Measurements from ENCODE around the gene FRAS1.
"Not testable (repeated sequence)": the region's sequence is repeated elsewhere in the genome, so short reads cannot be mapped to it uniquely, and the experiment has no call there.

Gene FRAS1

GRCh38 chr4:78057135-78057599 lies at the start of gene FRAS1:
TSS of gene FRAS1 (plus strand) at chr4:78057323. CDS start at chr4:78058010, 687 bp downstream.
- peak within 1 kb of the TSS; percentile 63 for H3K4me3 ChIP-seq (ENCODE audit: low read length)
- H3K27me3 ChIP-seq (ENCODE audit: insufficient read depth, low read length): no peaks in the 10 kb centered on the region
- no peaks in the 10 kb centered on the region for H3K9me3 ChIP-seq (ENCODE audit: low read length)
- H3K36me3 ChIP-seq (ENCODE audit: insufficient read depth, low read length): no peaks in the 10 kb centered on the region
- peaks cover 13% of the 10 kb centered on the region for H3K4me1 ChIP-seq (ENCODE audit: insufficient read depth, low read length)
- peak within 1 kb of the TSS; percentile 81 for H2AFZ ChIP-seq (ENCODE audit: low read depth, low read length)

DNA sequence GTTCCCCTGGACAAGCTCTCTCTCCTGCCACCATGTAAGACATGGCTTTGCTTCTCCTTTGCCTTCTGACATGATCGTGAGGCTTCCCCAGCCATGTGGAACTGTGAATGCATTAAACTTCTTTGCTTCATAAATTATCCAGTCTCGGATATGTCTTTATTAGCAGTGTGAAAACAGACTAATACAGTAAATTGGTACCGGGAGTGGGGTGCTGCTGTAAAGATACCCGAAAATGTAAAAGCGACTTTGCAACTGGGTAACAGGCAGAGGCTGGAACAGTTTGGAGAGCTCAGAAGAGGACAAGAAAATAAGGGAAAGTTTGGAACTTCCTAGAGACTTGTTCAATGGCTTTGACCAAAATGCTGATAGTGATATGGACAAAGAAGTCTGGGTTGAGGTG lies 46.1 kb upstream of the FRAS1 start:
- H3K27me3 ChIP-seq (ENCODE audit: insufficient read depth, low read length); H3K36me3 ChIP-seq (ENCODE audit: insufficient read depth, low read length); H3K4me3 ChIP-seq (ENCODE audit: low read length); H2AFZ ChIP-seq (ENCODE audit: low read depth, low read length); H3K4me1 ChIP-seq (ENCODE audit: insufficient read depth, low read length); H3K9me3 ChIP-seq (ENCODE audit: low read length): not testable (repeated sequence)

- Histone ChIP-seq H2AFZ (ENCODE audit: low read depth, low read length) (no peak overlapping the region), H3K4me3 (ENCODE audit: low read length) (no peak overlapping the region), H3K36me3 (ENCODE audit: insufficient read depth, low read length) (no peaks in the 10 kb centered on the region), H3K27me3 (ENCODE audit: insufficient read depth, low read length) (no peaks in the 10 kb centered on the region), H3K9me3 (ENCODE audit: low read length) (no peaks in the 10 kb centered on the region), H3K4me1 (ENCODE audit: insufficient read depth, low read length) (no peaks in the 10 kb centered on the region)
Measured at GRCh38 chr4:78014889-78015886, 41.9 kb upstream of the FRAS1 start.

DNA sequence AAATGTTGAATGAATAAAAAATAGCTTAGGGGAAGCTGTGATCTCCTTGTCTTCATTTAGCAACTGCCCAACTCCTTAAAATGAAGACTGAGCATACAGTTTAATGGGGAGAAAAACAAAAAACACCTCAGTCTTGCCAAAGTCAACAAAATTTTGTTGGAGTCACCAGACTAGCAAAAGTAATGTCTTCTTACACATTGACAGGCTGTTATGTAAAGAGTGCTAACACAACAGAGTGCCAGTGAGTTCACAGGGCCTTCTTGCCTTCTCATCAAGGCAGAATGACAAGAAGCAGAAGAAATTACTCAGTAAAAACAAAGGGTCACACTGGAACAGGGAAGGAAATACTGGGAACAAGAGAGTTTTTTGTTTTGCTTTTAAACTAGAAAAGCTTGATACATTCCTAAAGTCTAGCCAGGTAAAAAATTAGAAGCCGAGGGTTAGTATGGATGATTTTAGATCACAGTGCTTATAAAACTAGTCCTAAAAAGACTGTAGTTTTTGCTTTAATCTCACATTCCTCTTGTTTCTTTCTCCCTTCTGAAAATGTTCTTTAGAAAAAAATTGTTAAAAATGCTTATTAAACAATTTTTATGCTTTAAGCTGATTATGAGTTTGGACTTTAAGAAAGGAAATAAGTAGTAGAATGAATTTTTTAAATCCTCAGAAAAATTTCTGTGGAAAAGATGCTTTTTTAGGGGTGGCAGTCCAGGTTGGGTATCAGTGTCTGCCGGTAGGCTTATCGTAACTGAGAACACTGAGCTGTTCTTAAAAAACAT lies 38.7 kb upstream of the FRAS1 start:
- H3K4me1 ChIP-seq (ENCODE audit: insufficient read depth, low read length): no peaks in the 10 kb centered on the region
- H3K9me3 ChIP-seq (ENCODE audit: low read length): no peaks in the 10 kb centered on the region
- H3K4me3 ChIP-seq (ENCODE audit: low read length): no peak overlapping the region
- no peaks in the 10 kb centered on the region for H3K36me3 ChIP-seq (ENCODE audit: insufficient read depth, low read length)
- H3K27me3 ChIP-seq (ENCODE audit: insufficient read depth, low read length): no peaks in the 10 kb centered on the region
- no peak overlapping the region for H2AFZ ChIP-seq (ENCODE audit: low read depth, low read length)

GRCh38 chr4:78019414-78019813 lies 37.7 kb upstream of the FRAS1 start:
- H3K9me3 ChIP-seq (ENCODE audit: low read length): no peaks in the 10 kb centered on the region
- H3K4me3 ChIP-seq (ENCODE audit: low read length): no peak overlapping the region
- no peaks in the 10 kb centered on the region for H3K36me3 ChIP-seq (ENCODE audit: insufficient read depth, low read length)
- H3K27me3 ChIP-seq (ENCODE audit: insufficient read depth, low read length): no peaks in the 10 kb centered on the region
- no peaks in the 10 kb centered on the region for H3K4me1 ChIP-seq (ENCODE audit: insufficient read depth, low read length)
- H2AFZ ChIP-seq (ENCODE audit: low read depth, low read length): no peak overlapping the region

DNA sequence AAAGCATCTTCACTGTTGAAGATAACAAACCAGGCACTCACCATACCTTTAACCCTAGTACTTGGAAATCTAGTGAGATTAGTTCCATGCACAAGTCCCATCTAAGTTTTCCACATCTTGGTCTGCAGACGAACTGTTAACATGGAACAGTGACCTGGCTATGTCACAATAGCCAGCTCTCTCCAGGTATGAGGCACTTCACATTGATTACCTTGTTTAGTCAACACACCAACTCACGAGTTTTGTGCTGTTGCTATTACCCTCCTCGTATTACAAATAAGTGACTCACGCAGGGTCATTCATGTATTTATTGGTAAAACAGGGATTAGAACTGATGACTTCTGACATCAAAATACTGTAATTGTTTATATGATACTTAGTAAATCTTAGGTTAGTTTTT lies 36.4 kb upstream of the FRAS1 start:
- Histone ChIP-seq H3K27me3 (ENCODE audit: insufficient read depth, low read length) (no peaks in the 10 kb centered on the region), H3K4me3 (ENCODE audit: low read length) (no peak overlapping the region), H3K36me3 (ENCODE audit: insufficient read depth, low read length) (no peaks in the 10 kb centered on the region), H3K9me3 (ENCODE audit: low read length) (no peaks in the 10 kb centered on the region), H3K4me1 (ENCODE audit: insufficient read depth, low read length) (no peaks in the 10 kb centered on the region), H2AFZ (ENCODE audit: low read depth, low read length) (no peak overlapping the region)

- H3K4me1 ChIP-seq (ENCODE audit: insufficient read depth, low read length): no peaks in the 10 kb centered on the region
Measured at GRCh38 chr4:78022517-78022916, 34.6 kb upstream of the FRAS1 start.

DNA sequence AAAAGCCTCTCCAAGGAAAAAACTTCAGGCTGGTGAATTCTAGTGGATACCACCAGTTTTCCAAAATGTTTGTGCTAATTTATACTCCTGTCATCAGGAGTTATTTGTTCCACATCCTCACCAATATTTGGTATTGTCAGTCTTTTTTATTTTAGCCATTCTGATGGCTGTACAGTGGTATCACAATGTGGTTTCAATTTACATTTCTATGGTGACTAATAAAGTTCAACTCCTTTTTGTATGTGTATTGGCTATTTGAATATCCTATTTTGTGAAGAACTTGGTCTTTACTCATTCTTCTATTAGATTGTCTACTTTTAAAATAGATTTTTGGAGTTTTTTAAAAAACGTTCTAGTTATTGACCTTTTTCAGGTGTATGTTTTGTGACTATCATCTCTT lies 33.0 kb upstream of the FRAS1 start:
- no peaks in the 10 kb centered on the region for H3K27me3 ChIP-seq (ENCODE audit: insufficient read depth, low read length)
- no peak overlapping the region for H2AFZ ChIP-seq (ENCODE audit: low read depth, low read length)
- H3K4me3 ChIP-seq (ENCODE audit: low read length): no peak overlapping the region
- H3K9me3 ChIP-seq (ENCODE audit: low read length): no peaks in the 10 kb centered on the region
- H3K4me1 ChIP-seq (ENCODE audit: insufficient read depth, low read length): no peaks in the 10 kb centered on the region
- H3K36me3 ChIP-seq (ENCODE audit: insufficient read depth, low read length): no peaks in the 10 kb centered on the region

More at GRCh38 chr4:78022517-78022916, 34.6 kb upstream of the FRAS1 start:
- Histone ChIP-seq H3K36me3 (ENCODE audit: insufficient read depth, low read length) (no peaks in the 10 kb centered on the region), H2AFZ (ENCODE audit: low read depth, low read length) (no peak overlapping the region), H3K4me3 (ENCODE audit: low read length) (no peak overlapping the region), H3K27me3 (ENCODE audit: insufficient read depth, low read length) (no peaks in the 10 kb centered on the region), H3K9me3 (ENCODE audit: low read length) (no peaks in the 10 kb centered on the region)

DNA sequence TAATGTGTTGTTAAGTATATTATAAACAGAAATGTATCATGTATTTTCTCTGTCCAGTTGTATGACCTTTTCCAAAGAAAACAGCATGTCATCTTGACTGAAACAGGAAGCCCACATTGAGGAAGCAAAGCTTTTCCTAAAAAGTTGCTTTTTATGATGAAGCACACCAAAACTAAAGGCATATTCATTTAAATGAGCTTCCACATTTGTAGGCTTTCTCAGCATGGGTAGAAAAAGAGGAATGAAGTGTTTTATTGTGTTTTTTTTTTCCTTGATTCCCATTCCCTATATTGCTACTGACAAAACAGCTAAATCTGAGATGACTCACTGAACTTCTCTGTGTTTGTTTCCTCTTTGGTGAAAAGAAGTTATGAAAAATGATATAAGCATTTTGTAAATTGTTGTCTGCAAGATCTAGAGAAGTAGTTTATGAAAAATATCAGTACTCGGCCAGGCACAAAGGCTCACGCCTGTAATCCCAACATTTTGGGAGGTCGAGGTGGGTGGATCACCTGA lies 32.5 kb upstream of the FRAS1 start:
- H3K4me1 ChIP-seq (ENCODE audit: insufficient read depth, low read length): no peaks in the 10 kb centered on the region

GRCh38 chr4:78031417-78031950 lies 25.6 kb upstream of the FRAS1 start:
- H3K27me3 ChIP-seq (ENCODE audit: insufficient read depth, low read length): no peaks in the 10 kb centered on the region
- no peak overlapping the region for H2AFZ ChIP-seq (ENCODE audit: low read depth, low read length)
- peaks cover 3% of the 10 kb centered on the region for H3K9me3 ChIP-seq (ENCODE audit: low read length)
- H3K4me3 ChIP-seq (ENCODE audit: low read length): no peak overlapping the region
- no peaks in the 10 kb centered on the region for H3K4me1 ChIP-seq (ENCODE audit: insufficient read depth, low read length)
- no peaks in the 10 kb centered on the region for H3K36me3 ChIP-seq (ENCODE audit: insufficient read depth, low read length)

More for the DNA sequence above, 32.5 kb upstream of the FRAS1 start:
- Histone ChIP-seq H3K27me3 (ENCODE audit: insufficient read depth, low read length) (no peaks in the 10 kb centered on the region), H2AFZ (ENCODE audit: low read depth, low read length) (no peak overlapping the region), H3K9me3 (ENCODE audit: low read length) (no peaks in the 10 kb centered on the region), H3K36me3 (ENCODE audit: insufficient read depth, low read length) (no peaks in the 10 kb centered on the region), H3K4me3 (ENCODE audit: low read length) (no peak overlapping the region)

- H2AFZ ChIP-seq (ENCODE audit: low read depth, low read length): no peak overlapping the region
Measured at GRCh38 chr4:78032446-78032845, 24.7 kb upstream of the FRAS1 start.

DNA sequence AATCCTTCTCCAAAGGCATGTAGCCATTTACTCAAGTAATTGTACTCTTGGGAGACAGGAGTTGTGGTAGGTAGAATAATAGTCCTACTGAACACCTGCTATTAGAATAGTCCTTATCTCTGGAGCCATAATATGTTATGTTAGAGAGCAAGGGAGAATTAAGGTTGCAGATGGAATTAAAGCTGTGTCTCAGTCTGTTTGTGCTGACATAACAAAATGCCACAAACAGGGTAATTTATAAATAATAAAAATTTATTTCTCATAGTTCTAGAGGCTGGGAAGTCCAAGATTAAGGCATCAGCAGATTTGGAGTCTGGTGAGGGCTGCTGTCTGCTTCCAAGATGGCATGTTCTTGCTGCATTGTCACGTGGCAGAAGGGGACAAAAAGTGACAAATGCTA lies 24.2 kb upstream of the FRAS1 start:
- H3K9me3 ChIP-seq (ENCODE audit: low read length): peaks cover 3% of the 10 kb centered on the region
- no peaks in the 10 kb centered on the region for H3K4me1 ChIP-seq (ENCODE audit: insufficient read depth, low read length)
- no peak overlapping the region for H3K4me3 ChIP-seq (ENCODE audit: low read length)
- H3K36me3 ChIP-seq (ENCODE audit: insufficient read depth, low read length): no peaks in the 10 kb centered on the region
- no peak overlapping the region for H2AFZ ChIP-seq (ENCODE audit: low read depth, low read length)
- no peaks in the 10 kb centered on the region for H3K27me3 ChIP-seq (ENCODE audit: insufficient read depth, low read length)

More at GRCh38 chr4:78032446-78032845, 24.7 kb upstream of the FRAS1 start:
- Histone ChIP-seq H3K36me3 (ENCODE audit: insufficient read depth, low read length) (no peaks in the 10 kb centered on the region), H3K9me3 (ENCODE audit: low read length) (peaks cover 3% of the 10 kb centered on the region), H3K4me1 (ENCODE audit: insufficient read depth, low read length) (no peaks in the 10 kb centered on the region), H3K27me3 (ENCODE audit: insufficient read depth, low read length) (no peaks in the 10 kb centered on the region), H3K4me3 (ENCODE audit: low read length) (no peak overlapping the region)

GRCh38 chr4:78033861-78034260 lies 23.3 kb upstream of the FRAS1 start:
- Histone ChIP-seq H3K4me3 (ENCODE audit: low read length) (no peak overlapping the region), H3K9me3 (ENCODE audit: low read length) (peaks cover 3% of the 10 kb centered on the region), H3K27me3 (ENCODE audit: insufficient read depth, low read length) (no peaks in the 10 kb centered on the region), H2AFZ (ENCODE audit: low read depth, low read length) (no peak overlapping the region), H3K36me3 (ENCODE audit: insufficient read depth, low read length) (no peaks in the 10 kb centered on the region), H3K4me1 (ENCODE audit: insufficient read depth, low read length) (no peaks in the 10 kb centered on the region)

Measured in neuron (in vitro differentiated cells).